ENCODE results near the gene PTPN3. TPM values are rescaled to one million over a fixed set of nuclear protein-coding genes. Genes with fewer than 3 reads are reported as not detected.
A peak's percentile ranks its signal among the peaks of the same experiment; 100 is the strongest.

PTPN3 gene
- total RNA-seq, 1 donor from 2014 or later = 4.9 TPM

- TF ChIP-seq CTCF (conservative IDR thresholded peaks at IDR 0.05) = peak; percentile 86
- Mint-ChIP-seq H3K9me3 (no peaks in the 10 kb centered on the region), H3K4me3 (no peak overlapping the region), H3K27ac (no peak overlapping the region), H3K4me1 (ENCODE audit: unreplicated experiment) (no peaks in the 10 kb centered on the region), H3K27me3 (no peaks in the 10 kb centered on the region), H3K36me3 (peaks cover 4% of the 10 kb centered on the region)
- peak; percentile 76 for DNase-seq (ENCODE audit: extremely low spot score, unreplicated experiment)
Observed at GRCh38 chr9:109401169-109401989, 96.7 kb downstream of the PTPN3 start.

DNA sequence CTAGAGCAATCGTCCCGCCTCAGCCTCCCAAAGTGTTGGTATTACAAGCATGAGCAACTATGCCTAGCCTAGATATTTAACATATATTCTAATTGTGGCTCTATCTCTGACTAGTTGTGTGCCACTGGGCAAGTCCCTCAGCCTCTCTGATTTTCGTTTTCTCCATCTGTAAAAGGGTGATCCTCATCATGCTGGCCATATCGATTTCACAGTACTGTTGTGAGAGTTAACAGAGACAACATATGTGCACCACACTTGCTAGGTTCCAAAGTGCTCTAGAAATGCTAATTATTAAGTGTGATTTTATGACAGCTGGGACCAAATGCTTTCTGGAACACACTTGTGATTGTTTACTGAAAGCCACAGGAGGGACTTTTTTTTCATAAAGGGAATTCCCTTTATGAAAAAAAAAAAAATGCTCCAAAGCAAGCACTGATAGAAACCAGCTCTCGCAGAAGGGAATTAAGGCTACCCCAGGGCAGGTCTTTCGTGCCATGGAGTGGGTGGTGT is 98.8 kb downstream of the PTPN3 start:
- no peak for DNase-seq (ENCODE audit: extremely low spot score, unreplicated experiment)
- no peak for TF ChIP-seq CTCF (conservative IDR thresholded peaks at IDR 0.05)
- no peak overlapping the region for H3K4me3 Mint-ChIP-seq
- H3K27me3 Mint-ChIP-seq = no peaks in the 10 kb centered on the region
- H3K9me3 Mint-ChIP-seq = no peaks in the 10 kb centered on the region
- H3K4me1 Mint-ChIP-seq (ENCODE audit: unreplicated experiment) = no peaks in the 10 kb centered on the region
- H3K36me3 Mint-ChIP-seq = peaks cover 4% of the 10 kb centered on the region
- no peak overlapping the region for H3K27ac Mint-ChIP-seq

DNA sequence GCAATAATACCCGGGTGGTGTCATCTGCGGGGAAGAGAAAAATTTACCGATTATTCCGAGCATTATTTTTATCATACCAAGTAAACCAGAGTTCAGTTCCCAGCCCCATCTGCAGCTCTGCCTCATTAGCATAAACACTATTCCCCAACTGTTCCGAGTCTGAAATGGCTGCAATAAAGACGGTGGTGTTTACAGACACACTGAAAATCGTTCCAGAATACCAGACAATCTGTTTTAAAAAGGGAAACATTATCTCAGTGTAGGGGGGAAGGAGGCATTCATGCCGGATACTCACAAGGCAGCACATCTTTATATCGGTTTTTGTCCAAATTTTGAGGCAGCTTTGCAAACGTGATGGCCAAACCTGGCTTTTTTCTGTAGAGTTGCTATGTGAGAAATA is 106.9 kb downstream of the PTPN3 start:
- Mint-ChIP-seq H3K9me3 (no peaks in the 10 kb centered on the region), H3K4me1 (ENCODE audit: unreplicated experiment) (no peaks in the 10 kb centered on the region), H3K27ac (no peak overlapping the region), H3K4me3 (no peak overlapping the region), H3K36me3 (peaks cover 2% of the 10 kb centered on the region), H3K27me3 (no peaks in the 10 kb centered on the region)
- DNase-seq (ENCODE audit: extremely low spot score, unreplicated experiment) = no peak
- TF ChIP-seq CTCF (conservative IDR thresholded peaks at IDR 0.05) = no peak

DNA sequence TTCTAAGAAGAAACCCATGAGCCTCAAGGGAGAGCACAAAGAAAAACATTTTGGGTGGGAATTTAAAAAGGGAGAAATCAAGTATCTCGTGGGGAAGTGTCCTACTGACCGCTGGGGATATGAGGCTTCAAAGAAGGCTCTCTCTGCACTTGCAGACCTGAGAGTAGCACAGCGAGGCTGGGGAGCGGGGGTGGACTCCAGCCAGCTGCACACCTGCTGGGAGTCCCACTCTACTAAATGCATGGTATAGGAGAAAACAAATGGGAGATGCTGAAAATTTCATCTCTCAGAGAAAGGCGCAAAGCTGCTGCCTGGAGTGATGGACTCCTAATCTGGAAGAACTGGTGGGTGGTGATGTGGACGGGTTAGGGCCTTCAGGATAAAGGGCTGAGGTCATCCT is 110.3 kb downstream of the PTPN3 start:
- no peak for TF ChIP-seq CTCF (conservative IDR thresholded peaks at IDR 0.05)
- H3K36me3 Mint-ChIP-seq = peaks cover 8% of the 10 kb centered on the region
- H3K4me1 Mint-ChIP-seq (ENCODE audit: unreplicated experiment) = no peaks in the 10 kb centered on the region
- H3K27ac Mint-ChIP-seq = no peak overlapping the region
- DNase-seq (ENCODE audit: extremely low spot score, unreplicated experiment) = no peak
- H3K4me3 Mint-ChIP-seq = no peak overlapping the region
- H3K9me3 Mint-ChIP-seq = no peaks in the 10 kb centered on the region
- H3K27me3 Mint-ChIP-seq = no peaks in the 10 kb centered on the region

GRCh38 chr9:109387206-109387605 is 110.9 kb downstream of the PTPN3 start:
- DNase-seq (ENCODE audit: extremely low spot score, unreplicated experiment) = no peak
- H3K36me3 Mint-ChIP-seq = peaks cover 14% of the 10 kb centered on the region
- no peak overlapping the region for H3K27ac Mint-ChIP-seq
- no peaks in the 10 kb centered on the region for H3K4me1 Mint-ChIP-seq (ENCODE audit: unreplicated experiment)
- no peaks in the 10 kb centered on the region for H3K27me3 Mint-ChIP-seq
- TF ChIP-seq CTCF (conservative IDR thresholded peaks at IDR 0.05) = no peak
- H3K4me3 Mint-ChIP-seq = no peak overlapping the region
- no peaks in the 10 kb centered on the region for H3K9me3 Mint-ChIP-seq
